Skeletal muscle satellite cell (primary cell): ENCODE data around the gene HHATL.

Source experiments
- H3K27me3 ChIP-seq: 2 replicates; pipeline ENCODE4 v1.7.0; 2013; ENCODE audit warnings: low read length; ENCODE audit not compliant: control insufficient read depth, insufficient read depth
- H3K36me3 ChIP-seq: 2 replicates; pipeline ENCODE4 v1.7.0; 2013; ENCODE audit warnings: mild to moderate bottlenecking, control low read depth, low read length; ENCODE audit not compliant: insufficient read depth
- H3K4me1 ChIP-seq: 2 replicates; pipeline ENCODE4 v1.7.0; 2013; ENCODE audit warnings: low read length; ENCODE audit not compliant: control insufficient read depth, insufficient read depth
- H3K4me2 ChIP-seq: 2 replicates; pipeline ENCODE4 v1.7.0; 2013; ENCODE audit warnings: mild to moderate bottlenecking, low read length
- H3K4me3 ChIP-seq: 2 replicates; pipeline ENCODE4 v1.7.0; 2013; ENCODE audit warnings: low read length
- H3K9ac ChIP-seq: 2 replicates; pipeline ENCODE4 v1.7.0; 2013; ENCODE audit warnings: mild to moderate bottlenecking, low read depth, low read length, moderate library complexity
- H3K9me3 ChIP-seq: replicated peaks from 2 replicates; pipeline ENCODE4 v1.7.0; 2013; ENCODE audit warnings: mild to moderate bottlenecking, control low read depth, low read length

The HHATL gene

GRCh38 chr3:42670670-42671069, 31.9 kb downstream of the HHATL start:
- H3K9ac ChIP-seq: no peak overlapping the region
- no peak overlapping the region for H3K4me3 ChIP-seq
- no peaks in the 10 kb centered on the region for H3K27me3 ChIP-seq
- no peak overlapping the region for H3K4me2 ChIP-seq
- H3K9me3 ChIP-seq: no peaks in the 10 kb centered on the region
- no peaks in the 10 kb centered on the region for H3K4me1 ChIP-seq
- H3K36me3 ChIP-seq: no peaks in the 10 kb centered on the region

DNA sequence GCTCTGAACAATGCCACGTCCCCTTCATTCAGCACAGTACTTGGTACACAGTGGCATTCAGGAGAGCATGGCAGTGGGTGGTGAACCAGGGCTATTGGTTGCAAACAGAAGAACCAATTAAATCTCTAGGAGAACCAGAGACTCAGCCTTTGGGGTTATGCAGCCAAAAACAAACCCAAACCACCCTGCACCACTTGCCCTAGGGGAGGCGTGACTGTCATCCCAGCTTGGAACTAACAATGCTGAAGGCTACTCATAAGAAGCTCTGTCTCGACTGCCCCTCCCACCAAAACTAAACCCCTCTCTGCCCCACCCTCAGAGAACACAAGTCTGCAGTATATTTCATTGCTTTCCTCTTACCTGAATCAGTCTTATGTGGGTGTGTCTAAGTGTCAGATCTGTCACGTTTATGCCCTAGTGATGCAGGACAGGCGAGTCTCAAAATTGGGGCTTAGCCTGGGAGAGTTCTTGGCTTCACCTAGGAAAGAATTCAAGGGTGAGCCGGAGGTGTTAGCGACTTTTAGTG, 32.5 kb downstream of the HHATL start:
- Histone ChIP-seq H3K4me3 (no peak overlapping the region), H3K27me3 (no peaks in the 10 kb centered on the region), H3K9me3 (no peaks in the 10 kb centered on the region), H3K9ac (no peak overlapping the region), H3K4me1 (no peaks in the 10 kb centered on the region), H3K36me3 (no peaks in the 10 kb centered on the region), H3K4me2 (no peak overlapping the region)

DNA sequence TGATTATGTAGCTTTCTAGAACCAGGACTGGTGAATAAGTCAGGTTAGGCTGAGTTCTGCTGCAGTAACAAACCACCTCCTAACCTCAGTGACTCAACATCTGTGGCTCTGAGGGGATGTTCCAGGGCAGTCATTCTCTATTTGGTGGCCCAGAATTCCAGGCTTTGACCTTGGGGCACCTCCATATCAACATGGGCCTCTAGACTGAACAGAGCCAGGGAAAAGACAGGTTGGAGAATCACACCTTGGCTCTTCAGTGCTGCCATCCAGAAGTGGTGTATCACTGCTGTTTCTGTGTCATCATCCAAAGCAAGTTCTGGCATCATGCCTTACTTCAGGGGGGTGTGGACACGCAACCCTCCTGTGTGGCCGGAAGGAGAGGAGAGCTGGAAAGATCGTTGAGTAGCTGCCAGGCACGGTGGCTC, 33.8 kb downstream of the HHATL start:
- H3K27me3 ChIP-seq: no peaks in the 10 kb centered on the region
- no peak overlapping the region for H3K9ac ChIP-seq
- no peaks in the 10 kb centered on the region for H3K9me3 ChIP-seq
- H3K36me3 ChIP-seq: peaks cover 2% of the 10 kb centered on the region
- no peak overlapping the region for H3K4me2 ChIP-seq
- H3K4me1 ChIP-seq: no peaks in the 10 kb centered on the region
- no peak overlapping the region for H3K4me3 ChIP-seq

DNA sequence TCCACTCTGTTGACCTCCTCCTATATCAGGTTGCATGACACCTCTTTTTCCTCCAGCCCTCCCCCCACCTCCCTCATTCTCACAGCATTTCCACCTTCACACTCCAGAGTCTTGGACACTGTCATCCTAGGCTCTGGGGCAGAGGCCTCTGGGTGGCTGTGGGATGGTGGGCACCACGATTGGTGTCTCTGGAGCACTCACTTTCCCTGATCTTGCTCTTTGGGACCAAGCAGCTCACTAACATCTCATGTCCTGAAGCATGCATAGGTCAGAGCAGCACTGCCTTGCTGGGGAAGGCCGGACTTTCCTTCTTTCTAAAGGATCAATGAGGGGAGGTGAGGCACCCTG, 34.2 kb downstream of the HHATL start:
- no peak overlapping the region for H3K4me3 ChIP-seq
- H3K4me1 ChIP-seq: no peaks in the 10 kb centered on the region
- no peak overlapping the region for H3K4me2 ChIP-seq
- peaks cover 2% of the 10 kb centered on the region for H3K36me3 ChIP-seq
- H3K27me3 ChIP-seq: no peaks in the 10 kb centered on the region
- H3K9me3 ChIP-seq: no peaks in the 10 kb centered on the region
- no peak overlapping the region for H3K9ac ChIP-seq

GRCh38 chr3:42667523-42668412, 34.8 kb downstream of the HHATL start:
- Histone ChIP-seq H3K36me3 (peaks cover 2% of the 10 kb centered on the region), H3K9ac (no peak overlapping the region), H3K9me3 (no peaks in the 10 kb centered on the region), H3K4me1 (no peaks in the 10 kb centered on the region), H3K4me3 (no peak overlapping the region), H3K4me2 (no peak overlapping the region), H3K27me3 (no peaks in the 10 kb centered on the region)

DNA sequence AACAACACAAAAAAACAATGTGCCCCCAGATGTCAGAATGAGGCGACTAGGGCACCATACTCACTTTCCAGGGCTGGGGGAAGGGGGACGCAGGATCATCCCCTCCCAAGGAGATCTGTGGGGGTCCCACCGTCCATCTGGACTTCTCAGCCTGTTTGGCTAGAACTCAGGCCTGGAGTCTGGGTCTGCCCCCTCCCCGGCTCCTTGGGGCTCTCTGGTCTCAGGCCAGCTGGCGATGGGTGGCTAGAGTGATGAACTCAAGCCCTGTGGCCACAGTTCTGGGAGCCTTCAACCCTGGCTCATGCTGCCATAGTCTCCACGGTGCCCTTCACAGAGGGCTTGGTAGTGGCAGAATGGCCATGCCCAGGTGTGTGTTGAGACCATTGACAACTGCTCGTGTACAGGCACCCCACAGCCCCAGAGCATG, 35.5 kb downstream of the HHATL start:
- Histone ChIP-seq H3K4me2 (no peak overlapping the region), H3K4me1 (no peaks in the 10 kb centered on the region), H3K9ac (no peak overlapping the region), H3K27me3 (no peaks in the 10 kb centered on the region), H3K36me3 (peaks cover 7% of the 10 kb centered on the region), H3K4me3 (no peak overlapping the region), H3K9me3 (no peaks in the 10 kb centered on the region)

DNA sequence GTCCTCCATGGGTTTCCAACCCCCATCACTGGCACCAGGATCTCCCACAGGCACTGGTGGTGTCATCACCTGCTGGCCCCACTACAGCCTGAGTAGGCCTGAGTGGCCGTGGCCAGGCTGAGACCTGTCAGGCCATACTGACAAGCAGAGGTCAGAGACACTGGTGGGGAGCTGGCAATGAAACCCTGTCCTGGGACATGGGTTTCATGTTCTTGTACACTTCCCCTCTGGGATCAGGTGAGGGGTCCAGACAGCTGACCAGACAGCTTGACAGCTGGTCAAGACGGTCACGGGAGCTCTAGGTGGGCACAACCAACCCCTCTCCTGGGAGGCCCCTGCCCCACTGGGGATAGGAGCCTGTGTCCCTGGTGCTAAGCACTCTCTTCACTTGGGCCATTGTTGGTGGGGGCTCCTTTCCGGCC, 36.0 kb downstream of the HHATL start:
- peaks cover 12% of the 10 kb centered on the region for H3K36me3 ChIP-seq
- no peaks in the 10 kb centered on the region for H3K4me1 ChIP-seq
- H3K9me3 ChIP-seq: no peaks in the 10 kb centered on the region
- no peaks in the 10 kb centered on the region for H3K27me3 ChIP-seq
- no peak overlapping the region for H3K9ac ChIP-seq
- H3K4me3 ChIP-seq: no peak overlapping the region
- no peak overlapping the region for H3K4me2 ChIP-seq

GRCh38 chr3:42666022-42666421, 36.6 kb downstream of the HHATL start:
- no peak overlapping the region for H3K4me3 ChIP-seq

DNA sequence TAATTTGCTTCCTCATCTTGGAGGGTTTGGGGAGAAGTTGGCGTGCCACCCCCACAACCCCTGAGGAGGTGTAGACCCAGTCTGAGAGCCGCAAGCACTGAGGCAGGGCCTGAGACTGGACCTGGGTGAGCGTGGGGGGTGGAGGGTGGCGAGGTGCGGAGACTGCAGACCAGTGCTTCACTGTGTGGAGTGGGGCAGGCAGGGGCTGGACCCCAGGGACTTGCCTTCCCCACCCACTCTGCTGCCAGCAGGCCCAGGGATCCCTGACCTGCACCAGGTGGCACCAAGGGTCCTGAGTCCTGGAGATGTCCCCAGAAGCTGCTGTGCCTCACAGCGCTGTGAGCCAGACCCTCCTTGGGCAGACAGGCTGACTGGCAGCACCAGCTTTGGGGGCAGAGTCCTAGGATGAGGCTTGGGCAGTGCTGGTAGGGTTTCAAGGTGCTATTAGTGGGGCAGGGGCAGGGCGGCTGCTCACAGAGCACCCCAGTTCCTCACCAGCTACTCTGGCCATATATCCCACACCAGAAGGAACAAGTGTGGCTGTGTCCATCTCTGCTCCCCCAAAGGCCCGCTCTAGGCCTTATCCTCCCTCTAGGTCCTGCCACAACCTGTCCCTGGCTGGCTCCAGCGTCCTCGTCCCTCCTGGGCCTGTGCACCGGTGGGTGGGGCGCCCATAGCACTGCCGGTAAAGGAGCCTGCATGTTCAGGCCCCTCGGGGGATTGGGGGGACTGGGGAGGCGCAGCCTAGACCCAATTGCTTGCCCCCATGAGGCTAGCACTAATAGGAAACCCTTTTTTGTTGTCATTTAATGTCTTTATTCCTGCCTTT, 37.3 kb downstream of the HHATL start:
- Histone ChIP-seq H3K4me3 (no peak overlapping the region), H3K36me3 (peaks cover 25% of the 10 kb centered on the region), H3K9ac (no peak overlapping the region), H3K4me1 (peaks cover under 1% of the 10 kb centered on the region), H3K4me2 (no peak overlapping the region), H3K9me3 (no peaks in the 10 kb centered on the region), H3K27me3 (no peaks in the 10 kb centered on the region)

More at GRCh38 chr3:42666022-42666421, 36.6 kb downstream of the HHATL start:
- no peaks in the 10 kb centered on the region for H3K4me1 ChIP-seq
- H3K36me3 ChIP-seq: peaks cover 18% of the 10 kb centered on the region
- H3K9ac ChIP-seq: no peak overlapping the region
- no peaks in the 10 kb centered on the region for H3K27me3 ChIP-seq
- no peaks in the 10 kb centered on the region for H3K9me3 ChIP-seq
- H3K4me2 ChIP-seq: no peak overlapping the region

GRCh38 chr3:42664438-42664803, 38.2 kb downstream of the HHATL start:
- H3K4me1 ChIP-seq: peaks cover 9% of the 10 kb centered on the region
- H3K9me3 ChIP-seq: no peaks in the 10 kb centered on the region
- H3K4me3 ChIP-seq: no peak overlapping the region
- peaks cover 33% of the 10 kb centered on the region for H3K36me3 ChIP-seq
- no peaks in the 10 kb centered on the region for H3K27me3 ChIP-seq
- no peak overlapping the region for H3K9ac ChIP-seq
- H3K4me2 ChIP-seq: no peak overlapping the region

DNA sequence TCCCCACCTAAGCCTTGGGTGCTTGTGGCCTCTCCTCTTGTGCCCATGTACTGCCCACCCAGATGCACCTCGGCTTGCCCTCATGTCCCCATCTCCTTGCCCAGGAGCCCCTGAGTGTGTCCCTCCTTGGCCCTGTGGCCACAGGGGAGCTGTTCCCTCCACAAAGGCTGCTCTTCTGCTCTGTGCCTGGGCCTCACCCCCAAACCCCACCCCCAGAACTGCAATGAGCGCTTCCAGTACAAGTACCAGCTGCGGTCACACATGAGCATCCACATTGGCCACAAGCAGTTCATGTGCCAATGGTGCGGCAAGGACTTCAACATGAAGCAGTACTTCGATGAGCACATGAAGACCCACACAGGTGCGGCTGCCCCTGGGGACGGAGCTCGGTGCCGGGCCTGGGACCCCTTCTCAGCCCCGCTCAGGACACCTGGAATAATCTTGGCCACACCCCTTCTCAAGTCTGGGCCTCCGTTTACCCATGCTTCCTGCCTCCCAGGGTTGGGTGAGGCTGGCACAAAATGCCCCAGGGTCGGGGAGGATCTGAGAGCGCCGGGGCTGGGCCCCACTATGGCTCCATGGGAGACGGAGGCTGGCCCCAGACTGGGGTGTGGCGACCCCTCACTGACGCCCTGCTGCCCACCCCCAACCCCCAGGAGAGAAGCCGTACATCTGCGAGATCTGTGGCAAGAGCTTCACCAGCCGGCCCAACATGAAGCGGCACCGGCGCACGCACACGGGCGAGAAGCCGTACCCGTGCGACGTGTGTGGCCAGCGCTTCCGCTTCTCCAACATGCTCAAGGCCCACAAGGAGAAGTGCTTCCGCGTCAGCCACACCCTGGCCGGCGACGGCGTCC, 38.8 kb downstream of the HHATL start:
- Histone ChIP-seq H3K4me3 (no peak overlapping the region), H3K9ac (no peak overlapping the region), H3K36me3 (peaks cover 35% of the 10 kb centered on the region), H3K4me2 (no peak overlapping the region), H3K27me3 (no peaks in the 10 kb centered on the region), H3K4me1 (peaks cover 10% of the 10 kb centered on the region), H3K9me3 (no peaks in the 10 kb centered on the region)
